Gastroesophageal sphincter (tissue), 4 donors: ENCODE results near the gene HIP1. TPM values are rescaled to one million over a fixed set of nuclear protein-coding genes. Genes with fewer than 3 reads are reported as not detected.

Experiments
- ATAC-seq: fragments of 150-250 bp; one replicate; pipeline ENCODE4 v1.9.1; 2016; ENCODE audit warnings: mild to moderate bottlenecking, moderate library complexity
- H3K27ac ChIP-seq, 4 donors: fragments of 200-600 bp; sonication (generic) in 3 of 4; 1 replicate in 3 of 4; 2 replicates in 1 of 4; pipeline ENCODE4 v1.5.1; 2016 to 2019
- H3K27me3 ChIP-seq: fragments of 200-600 bp; sonication (generic); one replicate; pipeline ENCODE4 v1.5.1; 2019
- H3K36me3 ChIP-seq, 2 donors: fragments of 200-600 bp; sonication (generic); one replicate each; pipeline ENCODE4 v1.5.1; 2019; ENCODE audit warnings: control low read depth in 1 of 2
- H3K4me1 ChIP-seq, 3 donors: fragments of 200-600 bp; sonication (generic); 1 replicate in 2 of 3; 2 replicates in 1 of 3; pipeline ENCODE4 v1.5.1; 2016 to 2019; ENCODE audit warnings: control low read depth in 2 of 3
- H3K4me3 ChIP-seq, 2 donors: fragments of 200-600 bp; sonication (generic); one replicate each; pipeline ENCODE4 v1.5.1; 2019; ENCODE audit warnings: mild to moderate bottlenecking in 1 of 2, moderate library complexity in 1 of 2
- H3K9me3 ChIP-seq, 3 donors: fragments of 200-600 bp; sonication (generic); one replicate each; pipeline ENCODE4 v1.5.1; 2017 to 2019; ENCODE audit warnings: control low read depth in 2 of 3
- CTCF ChIP-seq, 4 experiments: fragments of 200-600 bp in 2 of 4; fragments of 450-650 bp in 2 of 4; sonication (generic) in 1 of 4; IDR thresholded peaks; one replicate each; pipeline ENCODE4 v1.5.1; 2017 to 2019; ENCODE audit warnings: antibody characterized with exemption in 4 of 4, mild to moderate bottlenecking in 2 of 4, moderate library complexity in 2 of 4
- EP300 ChIP-seq: sonication (generic); formaldehyde crosslinking; IDR thresholded peaks from one replicate; pipeline ENCODE4 v1.6.1; 2017; ENCODE audit warnings: antibody characterized with exemption, mild to moderate bottlenecking
- POLR2A ChIP-seq, 2 donors: fragments of 450-650 bp; IDR thresholded peaks; one replicate each; pipeline ENCODE4 v1.6.1; 2017; ENCODE audit warnings: antibody characterized with exemption in 2 of 2, mild to moderate bottlenecking in 2 of 2, moderate library complexity in 1 of 2
- POLR2AphosphoS5 ChIP-seq: sonication (generic); formaldehyde crosslinking; IDR thresholded peaks from one replicate; pipeline ENCODE4 v1.6.1; 2017; ENCODE audit warnings: antibody characterized with exemption
- WGBS, 2 donors: methylation state at CpG; one replicate each; pipeline ENCODE4 v1.1.5; 2018; ENCODE audit warnings: low coverage in 1 of 2; 5-methylcytosine and 5-hydroxymethylcytosine counted together
- total RNA-seq, 4 donors: library from RNA; depleted of rRNA; stranded (reverse); fragments of >200 nt; gene quantifications; one replicate each; pipeline ENCODE4 v1.1.0, GENCODE V29; 2016

Gene HIP1
- total RNA-seq, 4 donors from 2014 or later, result 12.3 to 32.6 (median 22.6) TPM

GRCh38 chr7:75757860-75758259, 19.1 kb upstream of the HIP1 start:
- Histone ChIP-seq H3K27ac (no peak overlapping the region), H3K4me1 (peaks cover 0 to 7% (median 0%) of the 10 kb centered on the region in 3 donors), H3K9me3 (no peaks in the 10 kb centered on the region), H3K36me3 (no peaks in the 10 kb centered on the region), H3K27me3 (no peaks in the 10 kb centered on the region), H3K4me3 (no peak overlapping the region)
- TF ChIP-seq EP300 (no peak), POLR2A (IDR thresholded peaks at IDR 0.05) (no peak), POLR2AphosphoS5 (no peak), CTCF (IDR thresholded peaks at IDR 0.05) (no peak)
- WGBS, 2 donors, result 80 to 86% methylated on average over 7 of the region's 7 CpGs
- no peak for ATAC-seq

GRCh38 chr7:75756991-75757676, 18.4 kb upstream of the HIP1 start:
- no peaks in the 10 kb centered on the region for H3K9me3 ChIP-seq
- no peaks in the 10 kb centered on the region for H3K27me3 ChIP-seq
- 70 to 74% methylated on average over 5 to 6 of the region's 6 CpGs for WGBS, 2 donors
- no peaks in the 10 kb centered on the region for H3K36me3 ChIP-seq
- peaks cover 0 to 2% (median 0%) of the 10 kb centered on the region in 3 donors for H3K4me1 ChIP-seq
- H3K4me3 ChIP-seq, result no peak overlapping the region
- TF ChIP-seq EP300 (no peak), CTCF (IDR thresholded peaks at IDR 0.05) (peak in 2 of 4 experiments; percentile 5 to 16)
- H3K27ac ChIP-seq, result no peak overlapping the region
- no peak for ATAC-seq

- Histone ChIP-seq H3K36me3 (no peaks in the 10 kb centered on the region), H3K9me3 (no peaks in the 10 kb centered on the region), H3K4me3 (no peak overlapping the region), H3K27ac (no peak overlapping the region), H3K27me3 (no peaks in the 10 kb centered on the region), H3K4me1 (no peaks in the 10 kb centered on the region)
- WGBS, 2 donors, result 61 to 74% methylated on average over 5 to 6 of the region's 10 CpGs
- TF ChIP-seq EP300 (no peak), CTCF (IDR thresholded peaks at IDR 0.05) (no peak), POLR2AphosphoS5 (no peak), POLR2A (IDR thresholded peaks at IDR 0.05) (no peak)
- ATAC-seq, result no peak
Observed at GRCh38 chr7:75756206-75756990, 17.7 kb upstream of the HIP1 start.

- no peak for TF ChIP-seq EP300
- TF ChIP-seq POLR2AphosphoS5, result no peak
- TF ChIP-seq POLR2A (IDR thresholded peaks at IDR 0.05), result no peak
- no peak for TF ChIP-seq CTCF (IDR thresholded peaks at IDR 0.05)
- no peak for ATAC-seq
- H3K4me3 ChIP-seq, result no peak overlapping the region
- WGBS, 2 donors, result 21 to 50% methylated on average over 2 of the region's 4 CpGs
- peaks cover 0 to 10% (median 3%) of the 10 kb centered on the region in 3 donors for H3K4me1 ChIP-seq
- peak overlapping the region in 1 of 4 donors; percentile 13 for H3K27ac ChIP-seq
- no peaks in the 10 kb centered on the region for H3K27me3 ChIP-seq
- H3K9me3 ChIP-seq, result no peaks in the 10 kb centered on the region
- no peaks in the 10 kb centered on the region for H3K36me3 ChIP-seq
Observed at GRCh38 chr7:75743455-75743859, 4.7 kb upstream of the HIP1 start.
